AG20443 (cell line): ENCODE measurements around the gene ANXA4.
A peak's percentile ranks its signal among the peaks of the same experiment; 100 is the strongest.
"Not testable (repeated sequence)": the region's sequence is repeated elsewhere in the genome, so short reads cannot be mapped to it uniquely, and the experiment has no call there.

Experiments used
- DNase-seq: peaks from one replicate; pipeline ENCODE4 v3.0.0; 2012; ENCODE audit warnings: low spot score, mixed read lengths

The ANXA4 gene

DNA sequence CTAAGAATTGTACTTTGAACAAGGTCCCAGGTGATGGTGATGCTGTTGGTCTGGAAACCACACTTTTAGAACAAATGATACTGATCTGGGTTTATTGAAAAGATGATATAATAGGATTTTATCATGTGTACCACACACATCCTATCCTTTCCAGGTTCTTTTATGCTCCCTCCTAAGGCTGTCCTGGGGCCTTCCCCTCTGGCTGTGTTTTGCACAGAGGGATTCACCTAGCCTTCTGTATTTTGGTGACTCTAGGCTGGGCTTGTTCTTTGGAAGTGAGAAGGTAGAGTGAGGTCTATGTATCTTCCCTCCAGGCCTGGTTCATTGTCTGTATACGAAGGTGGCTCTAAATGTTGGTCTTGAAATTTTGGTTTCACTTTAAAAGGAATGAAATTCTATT lies 12.7 kb downstream of the ANXA4 start:
- no peak for DNase-seq

- DNase-seq: peak; percentile 76
These were observed 14.0 kb downstream of the ANXA4 start for GRCh38 chr2:69755862-69756467.

DNA sequence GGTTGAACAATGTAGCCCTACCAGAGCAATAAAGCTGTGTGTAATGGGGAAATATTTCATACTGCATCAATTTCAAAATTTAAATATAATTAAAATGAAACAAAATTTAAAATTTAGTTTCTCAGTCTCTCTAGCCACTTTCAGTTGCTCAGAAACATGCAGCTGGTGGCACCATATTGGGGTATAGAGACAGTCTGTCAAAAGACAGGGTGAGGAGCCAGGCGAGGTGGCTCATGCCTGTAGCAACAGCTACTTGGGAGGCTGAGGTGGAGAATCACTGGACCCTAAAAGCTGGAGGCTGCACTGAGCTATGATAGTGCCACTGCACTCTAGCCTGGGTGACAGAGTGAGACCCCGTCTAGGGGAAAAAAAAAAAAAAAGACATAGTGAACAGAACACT lies 20.1 kb downstream of the ANXA4 start:
- no peak for DNase-seq

GRCh38 chr2:69762513-69763494 lies 20.9 kb downstream of the ANXA4 start:
- DNase-seq: peak; percentile 20

DNA sequence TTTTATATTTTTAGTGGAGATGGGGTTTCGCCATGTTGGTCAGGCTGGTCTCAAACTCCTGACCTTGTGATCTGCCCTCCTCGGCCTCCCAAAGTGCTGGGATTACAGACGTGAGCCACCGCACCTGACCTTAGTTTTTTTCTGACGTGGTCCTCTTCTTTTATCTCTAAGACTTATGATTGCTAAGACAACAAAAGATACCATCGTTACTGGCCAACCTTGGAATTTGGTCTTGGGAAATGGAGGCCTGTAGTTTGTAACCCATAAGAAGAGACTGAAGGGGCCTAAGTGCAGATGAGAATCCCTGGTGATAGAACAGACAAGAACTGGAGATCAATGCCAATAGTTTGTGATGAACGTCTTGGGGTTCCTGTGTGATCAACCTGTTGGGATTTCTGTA lies 21.9 kb downstream of the ANXA4 start:
- DNase-seq: not testable (repeated sequence)

GRCh38 chr2:69764286-69765095 lies 22.6 kb downstream of the ANXA4 start:
- DNase-seq: no peak

DNA sequence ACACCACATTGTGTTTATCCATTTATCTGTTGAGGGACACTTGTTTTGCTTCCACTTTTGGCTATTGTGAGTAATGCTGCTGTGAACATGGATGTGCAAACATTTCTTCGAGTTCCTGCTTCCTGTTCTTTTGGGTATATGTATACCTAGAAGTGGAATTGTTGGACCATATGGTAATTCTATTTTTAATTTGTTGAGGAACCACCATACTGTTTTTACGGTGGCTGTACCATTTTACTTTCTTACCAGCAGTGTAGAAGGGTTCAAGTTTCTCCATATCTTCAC lies 23.1 kb downstream of the ANXA4 start:
- DNase-seq: no peak

- DNase-seq: no peak
These were observed 24.1 kb downstream of the ANXA4 start for GRCh38 chr2:69766014-69766413.

DNA sequence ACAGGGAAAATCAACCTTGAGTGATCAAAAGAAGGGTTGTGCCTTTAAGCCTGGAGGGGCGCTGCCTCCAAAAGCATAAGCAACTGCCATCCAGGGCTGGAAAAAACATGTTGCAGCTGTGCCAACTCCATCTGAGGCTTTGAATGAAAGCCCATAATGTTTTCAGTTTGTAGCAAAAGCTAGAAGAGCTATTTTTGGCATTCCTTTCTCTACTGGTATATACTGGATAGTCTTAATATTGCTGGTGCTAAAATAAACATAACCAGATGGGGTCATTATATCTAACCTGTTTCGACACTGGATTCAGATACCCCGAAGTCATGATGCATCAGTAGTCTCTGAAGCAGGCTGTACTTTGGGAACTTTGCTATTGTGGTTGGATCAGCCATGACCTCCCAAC lies 25.1 kb downstream of the ANXA4 start:
- DNase-seq: peak; percentile 67

DNA sequence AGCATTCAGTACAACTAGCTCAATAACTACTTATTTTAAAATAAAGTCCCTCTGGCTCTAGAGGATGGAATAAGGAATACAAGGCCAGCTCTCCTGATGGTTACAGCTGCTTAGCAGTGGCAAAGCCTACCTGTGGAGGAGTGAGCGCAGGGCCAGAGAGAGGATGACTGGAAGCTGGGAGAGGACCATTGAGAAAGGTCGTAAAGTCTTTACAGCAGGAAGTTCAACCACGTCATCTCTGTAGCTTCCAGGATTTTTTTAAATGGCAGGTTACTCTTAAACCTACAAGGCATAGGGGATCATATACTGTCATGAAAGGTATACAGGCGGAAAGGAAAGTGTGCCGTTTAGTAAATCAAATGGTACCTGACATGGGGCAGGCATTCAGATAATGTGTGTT lies 26.3 kb downstream of the ANXA4 start:
- DNase-seq: no peak

DNA sequence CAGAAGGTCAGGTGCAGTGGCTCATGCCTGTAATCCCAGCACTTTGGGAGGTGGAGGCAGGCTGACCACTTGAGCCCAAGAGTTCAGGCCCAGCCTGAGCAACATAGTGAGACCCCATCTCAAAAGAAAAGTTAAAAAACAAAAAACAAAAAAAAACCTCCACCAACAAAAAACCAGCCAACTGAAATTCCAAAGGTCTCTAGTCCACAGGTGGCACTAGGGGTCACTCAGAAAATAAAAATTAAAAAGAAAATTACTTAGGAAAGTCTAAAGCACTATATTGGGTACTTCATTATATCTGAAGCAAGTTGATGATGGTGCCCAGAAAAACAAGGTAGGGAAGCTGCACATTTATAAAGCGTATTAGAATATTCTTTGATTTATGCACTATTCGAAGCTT lies 26.9 kb downstream of the ANXA4 start:
- no peak for DNase-seq

DNA sequence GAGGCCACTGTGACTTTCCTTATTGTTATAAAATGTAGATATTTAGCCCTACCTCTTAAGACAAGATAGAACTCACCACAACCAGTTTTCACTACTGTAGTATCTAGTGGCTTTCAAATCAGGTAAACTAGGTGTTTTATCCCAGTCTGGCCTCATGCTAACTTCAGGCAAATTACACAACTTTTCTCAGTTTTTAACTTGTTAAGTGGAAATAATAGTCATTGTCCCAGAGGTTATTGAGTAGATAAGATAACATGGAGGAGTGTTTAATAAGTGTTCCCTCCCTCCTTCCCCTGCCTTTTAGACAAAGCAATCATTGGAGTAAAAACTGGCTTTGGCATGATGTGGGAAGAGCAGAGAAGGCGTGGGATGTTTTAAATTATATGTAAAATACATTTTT lies 27.3 kb downstream of the ANXA4 start:
- DNase-seq: no peak

GRCh38 chr2:69770193-69770702 lies 28.3 kb downstream of the ANXA4 start:
- DNase-seq: peak; percentile 84

DNA sequence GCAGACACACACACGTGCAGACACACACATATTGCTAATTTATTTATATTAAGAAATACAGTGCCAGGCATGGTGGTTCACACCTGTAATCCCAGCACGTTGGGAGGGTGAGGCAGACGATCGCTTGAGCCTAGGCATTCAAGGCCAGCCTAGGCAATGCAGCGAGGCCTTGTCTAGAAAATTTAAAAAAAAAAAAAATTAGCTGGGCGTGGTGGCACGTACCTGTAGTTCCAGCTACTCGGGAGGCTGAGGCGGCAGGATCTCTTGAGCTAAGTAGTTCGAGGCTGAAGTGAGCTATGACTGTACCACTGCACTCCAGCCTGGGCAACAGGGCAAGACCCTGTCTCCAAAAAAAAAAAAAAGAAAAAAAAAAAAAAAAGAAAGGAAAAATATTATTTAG lies 28.8 kb downstream of the ANXA4 start:
- no peak for DNase-seq

DNA sequence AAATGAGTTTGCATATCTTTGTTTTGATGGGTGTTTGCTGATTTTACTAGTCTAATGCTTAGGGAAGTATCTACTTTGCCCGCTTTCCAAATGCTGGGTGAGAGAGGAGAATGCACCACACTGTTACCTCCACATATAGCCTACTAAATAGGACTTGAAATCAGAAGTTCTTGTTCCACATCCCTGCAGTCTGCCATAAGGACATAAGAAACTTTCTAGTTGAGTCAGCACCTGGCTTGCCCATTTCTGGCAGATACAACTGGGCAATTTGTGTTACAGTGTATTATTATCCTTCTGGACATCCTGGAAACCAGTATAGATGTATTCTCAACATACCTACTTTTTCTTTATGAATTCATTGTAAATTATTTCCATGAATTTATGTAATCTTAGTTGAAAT lies 29.5 kb downstream of the ANXA4 start:
- DNase-seq: no peak

DNA sequence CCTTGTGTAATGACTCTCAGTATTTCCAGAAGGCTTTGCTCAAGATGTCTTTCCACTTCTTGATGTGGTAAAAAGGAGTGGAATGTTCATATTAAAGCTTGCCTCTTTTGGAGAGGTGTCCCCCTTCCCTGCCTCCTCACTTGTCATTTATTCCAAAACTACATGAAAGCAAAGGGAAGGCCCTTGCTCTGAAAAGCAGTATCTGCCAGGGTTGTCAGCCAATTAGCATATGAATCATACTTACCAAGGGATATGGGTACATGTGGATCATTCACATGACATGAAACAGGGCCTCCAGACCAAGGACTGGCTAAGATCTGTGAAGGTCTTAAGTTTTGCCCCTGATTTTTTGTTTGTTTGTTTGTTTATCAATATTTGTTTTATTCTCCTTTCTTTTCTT lies 31.3 kb downstream of the ANXA4 start:
- DNase-seq: peak; percentile 56

GRCh38 chr2:69774258-69774983 lies 32.5 kb downstream of the ANXA4 start:
- not testable (repeated sequence) for DNase-seq

DNA sequence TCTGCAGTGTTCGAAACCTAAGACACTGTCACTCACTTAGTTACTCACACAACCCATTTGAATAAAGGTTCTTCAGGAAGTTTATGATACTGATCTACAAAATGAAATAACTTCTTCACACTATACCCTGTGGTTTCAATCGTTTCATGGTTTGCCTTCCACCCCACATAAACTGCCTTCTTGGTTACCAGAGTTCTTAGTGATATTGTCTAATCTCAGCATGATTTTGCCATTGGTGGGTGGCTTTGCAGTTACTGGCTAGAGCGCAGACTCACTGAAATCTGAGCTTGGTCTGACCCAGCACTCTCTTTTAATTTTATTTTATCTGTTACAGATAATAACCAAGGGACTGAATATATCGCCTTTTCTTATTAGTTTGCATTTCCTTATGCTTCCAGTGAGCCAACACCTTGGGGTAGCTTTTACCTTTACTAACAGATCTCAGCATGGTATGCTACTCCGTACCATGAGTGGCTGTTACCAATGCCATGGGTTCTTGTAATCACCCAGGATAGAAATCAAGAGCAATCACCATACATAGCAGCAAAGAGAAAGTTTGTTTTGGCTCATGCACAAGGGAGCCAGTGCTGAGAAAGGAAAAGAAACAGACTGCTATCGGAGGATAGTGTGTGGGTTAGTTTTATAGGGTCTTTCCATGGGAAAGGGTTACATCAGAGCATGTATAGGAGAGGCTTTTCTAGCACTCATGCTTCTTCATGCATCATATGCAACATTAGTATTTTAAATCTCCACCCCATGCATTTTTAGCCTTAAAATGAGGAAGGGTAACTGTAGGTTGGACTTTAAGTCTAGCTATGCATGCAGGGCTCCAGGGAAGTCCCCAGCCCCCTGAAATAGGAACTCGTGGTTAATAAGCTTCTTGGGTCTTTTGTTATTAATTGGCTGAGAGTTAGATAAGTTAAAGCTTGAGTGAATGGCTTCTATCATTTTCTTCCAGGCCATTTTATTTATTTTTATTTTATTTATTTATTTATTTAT lies 33.3 kb downstream of the ANXA4 start:
- DNase-seq: no peak

DNA sequence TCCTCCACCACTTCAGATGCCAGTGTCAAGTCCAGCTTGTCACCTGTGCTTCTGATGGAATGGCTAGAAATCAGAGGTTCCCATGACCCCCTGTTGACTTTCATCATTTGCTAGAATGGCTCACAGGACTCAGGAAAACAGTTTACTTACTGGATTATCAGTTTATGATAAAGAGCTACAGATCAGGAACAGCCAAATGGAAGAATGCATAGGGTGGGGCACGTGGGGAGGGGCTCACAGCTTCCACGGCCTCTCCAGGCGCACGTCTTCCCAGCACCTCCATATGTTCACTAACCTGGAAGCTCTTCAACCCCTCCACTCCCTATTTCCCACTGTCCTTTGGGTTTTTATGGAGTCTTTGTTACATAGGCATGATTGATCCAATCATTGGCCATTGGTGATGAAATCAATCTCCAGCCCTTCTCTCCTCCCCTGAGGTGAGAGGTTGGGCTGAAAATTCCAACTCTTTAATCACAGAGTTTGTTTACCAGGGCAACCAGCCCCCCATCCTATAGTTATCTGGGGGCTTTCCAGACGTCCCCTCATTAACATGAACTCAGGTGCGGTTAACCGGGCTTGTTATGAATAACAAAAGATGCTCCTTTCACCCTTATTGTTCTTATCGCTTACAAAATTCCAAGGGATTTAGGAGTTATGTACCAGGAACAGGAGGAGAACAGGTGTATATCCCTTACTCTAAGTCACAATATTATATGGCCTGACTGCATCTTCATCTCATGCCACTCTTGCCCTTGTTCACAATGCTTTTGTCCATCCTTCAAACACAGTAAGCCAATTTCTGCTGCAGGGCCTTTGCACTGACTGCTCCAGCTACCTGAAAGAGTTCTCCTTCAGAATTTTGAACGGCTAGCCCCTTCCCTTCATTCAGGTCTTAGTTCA lies 35.2 kb downstream of the ANXA4 start:
- DNase-seq: no peak

DNA sequence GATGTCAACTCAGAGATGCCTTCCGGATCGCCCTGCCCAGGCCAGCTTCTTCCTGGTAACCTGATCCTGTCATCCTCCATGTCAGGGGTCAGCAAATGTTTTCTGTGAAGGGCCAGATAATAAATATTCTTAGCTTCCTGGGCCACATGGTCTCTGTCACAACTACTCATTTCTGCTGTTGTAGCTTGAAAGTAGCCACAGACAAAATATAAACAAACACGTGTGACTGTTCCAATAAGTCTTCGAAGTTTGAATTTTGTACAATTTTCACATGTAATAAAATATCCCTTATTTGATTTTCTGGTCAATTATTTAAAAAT lies 35.8 kb downstream of the ANXA4 start:
- DNase-seq: no peak
